ENCODE results near the gene PLIN4. TPM values are rescaled to one million over a fixed set of nuclear protein-coding genes. Genes with fewer than 3 reads are reported as not detected.
A peak's percentile ranks its signal among the peaks of the same experiment; 100 is the strongest.

PLIN4 gene
- total and polyA plus RNA-seq, 2 donors from 2014 or later = 1.6 to 2.2 TPM

DNA sequence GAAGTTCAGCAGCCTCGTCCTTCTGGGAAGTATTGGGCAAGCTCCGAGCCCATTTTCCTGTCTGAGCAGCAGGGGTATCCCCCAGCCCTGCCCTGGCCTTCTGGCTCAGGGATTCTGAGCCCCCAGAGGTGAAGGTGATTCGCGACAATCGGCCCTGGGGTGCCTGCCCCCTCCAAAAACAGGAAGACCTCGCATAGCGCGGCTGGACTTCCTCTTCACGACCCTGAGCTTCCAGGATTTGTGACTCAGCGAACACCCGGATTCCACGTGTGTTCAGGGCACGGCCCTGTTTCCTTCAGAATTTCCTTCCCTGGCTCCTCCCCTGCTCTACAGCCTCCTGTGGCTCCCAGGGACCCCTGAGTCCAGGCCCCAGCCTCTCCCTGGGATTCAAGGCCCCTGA is 41.3 kb upstream of the PLIN4 start, which contains the start of gene SEMA6B:
Gene SEMA6B (minus strand): TSS at position 116 of the 400 bp plus-strand sequence. CDS start 1,227 bp downstream, outside the sequence.
- intact Hi-C loops (cut with DNase I) = no loop called here
- H3K9ac ChIP-seq (ENCODE audit: low read length in 3 of 3) = no peak within 1 kb of the TSS
- H3K27me3 ChIP-seq (ENCODE audit: control insufficient read depth, insufficient read depth, low read length) = no peaks in the 10 kb centered on the region
- no peak for DNase-seq
- peak within 1 kb of the TSS in 1 of 2 donors; percentile 27 for H3K27ac ChIP-seq (ENCODE audit: low read depth in 2 of 2, low read length in 2 of 2)
- H3K4me3 ChIP-seq (ENCODE audit: low read length in 3 of 3) = peak within 1 kb of the TSS in 2 of 3 donors; percentile 32 to 56
- no peak for FAIRE-seq
- H3K4me1 ChIP-seq (ENCODE audit: control insufficient read depth in 2 of 3, insufficient read depth in 2 of 3, low read depth in 1 of 3, low read length in 3 of 3) = no peaks in the 10 kb centered on the region
- TF ChIP-seq, protein P1, sequence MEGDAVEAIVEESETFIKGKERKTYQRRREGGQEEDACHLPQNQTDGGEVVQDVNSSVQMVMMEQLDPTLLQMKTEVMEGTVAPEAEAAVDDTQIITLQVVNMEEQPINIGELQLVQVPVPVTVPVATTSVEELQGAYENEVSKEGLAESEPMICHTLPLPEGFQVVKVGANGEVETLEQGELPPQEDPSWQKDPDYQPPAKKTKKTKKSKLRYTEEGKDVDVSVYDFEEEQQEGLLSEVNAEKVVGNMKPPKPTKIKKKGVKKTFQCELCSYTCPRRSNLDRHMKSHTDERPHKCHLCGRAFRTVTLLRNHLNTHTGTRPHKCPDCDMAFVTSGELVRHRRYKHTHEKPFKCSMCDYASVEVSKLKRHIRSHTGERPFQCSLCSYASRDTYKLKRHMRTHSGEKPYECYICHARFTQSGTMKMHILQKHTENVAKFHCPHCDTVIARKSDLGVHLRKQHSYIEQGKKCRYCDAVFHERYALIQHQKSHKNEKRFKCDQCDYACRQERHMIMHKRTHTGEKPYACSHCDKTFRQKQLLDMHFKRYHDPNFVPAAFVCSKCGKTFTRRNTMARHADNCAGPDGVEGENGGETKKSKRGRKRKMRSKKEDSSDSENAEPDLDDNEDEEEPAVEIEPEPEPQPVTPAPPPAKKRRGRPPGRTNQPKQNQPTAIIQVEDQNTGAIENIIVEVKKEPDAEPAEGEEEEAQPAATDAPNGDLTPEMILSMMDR (IDR thresholded peaks at IDR 0.05; ENCODE audit: borderline replicate concordance, extremely low read depth, insufficient read depth) = no peak
- H3K9me3 ChIP-seq (ENCODE audit: control insufficient read depth in 2 of 3, insufficient read depth in 1 of 3, low read length in 3 of 3) = no peaks in the 10 kb centered on the region
- no peaks in the 10 kb centered on the region for H3K36me3 ChIP-seq (ENCODE audit: control insufficient read depth in 2 of 3, insufficient read depth in 3 of 3, low read length in 3 of 3)

GRCh38 chr19:4557971-4558941 is 40.0 kb upstream of the PLIN4 start:
- FAIRE-seq (no peak), DNase-seq (peak in 3 of 5 donors; percentile 51 to 75 (median 53))
- Histone ChIP-seq H3K27ac (ENCODE audit: low read depth in 2 of 2, low read length in 2 of 2) (no peak overlapping the region), H3K4me3 (ENCODE audit: low read length in 3 of 3) (peak overlapping the region in 1 of 3 donors; percentile 56), H3K9me3 (ENCODE audit: control insufficient read depth in 2 of 3, insufficient read depth in 1 of 3, low read length in 3 of 3) (no peaks in the 10 kb centered on the region), H3K27me3 (ENCODE audit: control insufficient read depth, insufficient read depth, low read length) (no peaks in the 10 kb centered on the region), H3K4me1 (ENCODE audit: control insufficient read depth in 2 of 3, insufficient read depth in 2 of 3, low read depth in 1 of 3, low read length in 3 of 3) (no peaks in the 10 kb centered on the region), H3K9ac (ENCODE audit: low read length in 3 of 3) (no peak overlapping the region), H3K36me3 (ENCODE audit: control insufficient read depth in 2 of 3, insufficient read depth in 3 of 3, low read length in 3 of 3) (no peaks in the 10 kb centered on the region)
- TF ChIP-seq, protein P1 (IDR thresholded peaks at IDR 0.05; ENCODE audit: borderline replicate concordance, extremely low read depth, insufficient read depth) = peak; percentile 97
- intact Hi-C loops (cut with DNase I) = no loop called here

DNA sequence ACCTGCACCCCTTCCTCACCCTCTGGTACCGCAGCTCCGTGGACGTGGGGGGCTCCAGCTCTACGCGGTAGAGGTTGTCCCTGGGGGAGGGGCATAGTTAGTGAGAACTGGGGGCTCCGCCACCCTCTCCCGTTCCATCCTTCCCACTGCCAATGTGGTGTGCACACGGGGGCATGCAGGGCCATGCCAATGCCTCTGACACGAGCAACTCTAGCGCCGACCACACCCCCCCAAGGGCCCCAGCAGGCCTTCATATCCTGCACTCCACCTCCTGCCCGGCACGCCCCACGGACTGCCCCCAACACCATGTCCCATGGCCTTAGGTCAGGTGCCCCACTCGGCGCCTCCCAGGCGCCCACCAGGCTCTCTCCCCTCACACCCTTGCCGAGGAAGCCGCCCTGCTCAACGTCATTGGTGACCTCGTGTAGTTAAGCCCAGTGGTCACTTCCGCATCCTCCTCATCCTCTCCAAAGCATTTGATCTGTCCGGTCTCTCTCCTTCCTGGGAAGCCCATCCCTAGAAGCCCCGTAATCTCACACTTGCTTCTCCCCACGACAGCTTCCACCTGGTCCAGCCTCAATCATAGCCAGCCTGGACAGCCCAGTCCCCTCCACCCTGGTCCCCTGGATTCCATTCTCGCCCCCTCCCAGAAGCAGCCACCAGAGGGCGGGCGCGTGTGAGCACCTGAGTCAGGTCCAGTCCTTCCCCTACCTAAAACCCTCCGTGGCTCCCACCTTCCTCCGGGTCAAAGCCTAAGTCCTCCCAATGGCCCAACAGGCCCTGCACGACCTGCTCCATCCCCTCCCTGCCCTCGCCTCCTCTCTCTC is 39.1 kb upstream of the PLIN4 start:
- peak in 1 of 5 donors; percentile 47 for DNase-seq
- Histone ChIP-seq H3K27ac (ENCODE audit: low read depth in 2 of 2, low read length in 2 of 2) (no peak overlapping the region), H3K9me3 (ENCODE audit: control insufficient read depth in 2 of 3, insufficient read depth in 1 of 3, low read length in 3 of 3) (no peaks in the 10 kb centered on the region), H3K36me3 (ENCODE audit: control insufficient read depth in 2 of 3, insufficient read depth in 3 of 3, low read length in 3 of 3) (no peaks in the 10 kb centered on the region), H3K27me3 (ENCODE audit: control insufficient read depth, insufficient read depth, low read length) (no peaks in the 10 kb centered on the region), H3K9ac (ENCODE audit: low read length in 3 of 3) (no peak overlapping the region), H3K4me1 (ENCODE audit: control insufficient read depth in 2 of 3, insufficient read depth in 2 of 3, low read depth in 1 of 3, low read length in 3 of 3) (no peaks in the 10 kb centered on the region), H3K4me3 (ENCODE audit: low read length in 3 of 3) (no peak overlapping the region)
- no peak for FAIRE-seq
- intact Hi-C loops (cut with DNase I) = no loop called here
- TF ChIP-seq, protein P1 (IDR thresholded peaks at IDR 0.05; ENCODE audit: borderline replicate concordance, extremely low read depth, insufficient read depth) = no peak

All from kidney (tissue), 14 donors.